GM12873 (cell line): ENCODE results near the gene NOP9.
A peak's percentile ranks its signal among the peaks of the same experiment; 100 is the strongest.

Experiments
- CTCF ChIP-seq: IDR thresholded peaks from 2 replicates; pipeline ENCODE4 v1.5.1; 2012; ENCODE audit warnings: low read depth, mild to moderate bottlenecking, moderate library complexity, low read length, control low read depth; ENCODE audit not compliant: insufficient read depth; ENCODE audit errors: missing control alignments

The NOP9 gene

GRCh38 chr14:24297190-24297964, 2.3 kb upstream of the NOP9 start:
- TF ChIP-seq CTCF = peak; percentile 36

GRCh38 chr14:24298892-24299254, 777 bp upstream of the NOP9 start:
- no peak for TF ChIP-seq CTCF

GRCh38 chr14:24300326-24300980, 803 bp downstream of the NOP9 start:
- TF ChIP-seq CTCF = no peak

GRCh38 chr14:24304019-24304387, 4.4 kb downstream of the NOP9 start:
- no peak for TF ChIP-seq CTCF

GRCh38 chr14:24307156-24307574, 7.5 kb downstream of the NOP9 start:
- no peak for TF ChIP-seq CTCF

GRCh38 chr14:24307575-24308341, 8.1 kb downstream of the NOP9 start, which contains the start of gene CIDEB:
Gene CIDEB (minus strand): TSS chr14:24307977. CDS start chr14:24307858, 119 bp downstream.
- peak; percentile 94 for TF ChIP-seq CTCF

- TF ChIP-seq CTCF = no peak
Observed at GRCh38 chr14:24308342-24309124, 8.9 kb downstream of the NOP9 start.
